Keratinocyte (primary cell): ENCODE data around the gene ZFP62. TPM values are rescaled to one million over a fixed set of nuclear protein-coding genes. Genes with fewer than 3 reads are reported as not detected.

Experiments
- DNase-seq: peaks from one replicate; pipeline ENCODE4 v3.0.0-alpha.2; 2011; ENCODE audit warnings: low read depth, missing footprints, low spot score
- FAIRE-seq: peaks from 2 replicates; lab custom pipeline; 2011; peaks lifted over from hg19 to GRCh38; lab: Jason Lieb, UNC
- H2AFZ ChIP-seq: 2 replicates; pipeline ENCODE4 v1.6.0; 2012; ENCODE audit warnings: low read length, control low read depth, inconsistent platforms; ENCODE audit not compliant: control insufficient read depth
- H3K27ac ChIP-seq: 2 replicates; pipeline ENCODE4 v1.5.1; 2011; ENCODE audit warnings: low read length; ENCODE audit not compliant: control insufficient read depth, insufficient read depth
- H3K27me3 ChIP-seq: 3 replicates; pipeline ENCODE4 v1.6.0; 2011; ENCODE audit warnings: low read length; ENCODE audit not compliant: control insufficient read depth, insufficient read depth; ENCODE audit errors: extremely low read depth
- H3K36me3 ChIP-seq, 2 experiments: 2 replicates in 1 of 2; 3 replicates in 1 of 2; pipeline ENCODE4 v1.5.1; 2011; ENCODE audit warnings: low read length in 2 of 2, mild to moderate bottlenecking in 1 of 2; ENCODE audit not compliant: control insufficient read depth in 2 of 2, insufficient read depth in 2 of 2; ENCODE audit errors: extremely low read depth in 1 of 2
- H3K4me1 ChIP-seq: 3 replicates; pipeline ENCODE4 v1.5.1; 2011; ENCODE audit warnings: low read length; ENCODE audit not compliant: control insufficient read depth, insufficient read depth; ENCODE audit errors: extremely low read depth
- H3K4me2 ChIP-seq: 3 replicates; pipeline ENCODE4 v1.6.0; 2011; ENCODE audit warnings: low read depth, low read length; ENCODE audit not compliant: control insufficient read depth, insufficient read depth; ENCODE audit errors: extremely low read depth
- H3K4me3 ChIP-seq, 3 experiments: fragments of 200-600 bp in 1 of 3; sonication (generic) in 1 of 3; 2 replicates in 2 of 3; 3 replicates in 1 of 3; pipeline ENCODE4 v1.5.1; 2011 to 2016; ENCODE audit warnings: low read length in 3 of 3, mild to moderate bottlenecking in 3 of 3, control low read depth in 2 of 3, inconsistent platforms in 1 of 3, low read depth in 1 of 3, mixed read lengths in 1 of 3, mixed run types in 1 of 3, moderate library complexity in 1 of 3; ENCODE audit not compliant: control insufficient read depth in 2 of 3, insufficient read depth in 2 of 3; ENCODE audit errors: extremely low read depth in 1 of 3
- H3K79me2 ChIP-seq: 2 replicates; pipeline ENCODE4 v1.6.0; 2012; ENCODE audit warnings: low read length; ENCODE audit not compliant: control insufficient read depth, insufficient read depth
- H3K9ac ChIP-seq: 3 replicates; pipeline ENCODE4 v1.6.0; 2011; ENCODE audit warnings: low read length; ENCODE audit not compliant: control insufficient read depth, insufficient read depth; ENCODE audit errors: extremely low read depth
- H3K9me1 ChIP-seq: 3 replicates; pipeline ENCODE4 v1.6.0; 2011; ENCODE audit warnings: low read length; ENCODE audit not compliant: control insufficient read depth, insufficient read depth; ENCODE audit errors: extremely low read depth
- H3K9me3 ChIP-seq: 2 replicates; pipeline ENCODE4 v1.5.1; 2012; ENCODE audit warnings: low read depth, low read length; ENCODE audit not compliant: control insufficient read depth
- H4K20me1 ChIP-seq: 3 replicates; pipeline ENCODE4 v1.6.0; 2011; ENCODE audit warnings: low read length; ENCODE audit not compliant: control insufficient read depth, insufficient read depth; ENCODE audit errors: extremely low read depth
- EZH2 ChIP-seq: IDR thresholded peaks from one replicate; pipeline ENCODE4 v1.6.1; 2012; ENCODE audit warnings: inconsistent platforms, mild to moderate bottlenecking, low read length, moderate library complexity
- dilution Hi-C: fragments of 300-500 bp; cut with MboI; formaldehyde crosslinking; loops from one replicate; pipeline ENCODE4 v1.7.0; 2020; ENCODE audit warnings: low sequenced_read_pairs; ENCODE audit not compliant: extremely low pct_ligation_motif_present
- polyA plus RNA-seq, 5 experiments: library from polyadenylated mRNA; depleted of rRNA in 3 of 5; stranded (reverse) in 3 of 5; stranded (forward) in 1 of 5; unstranded in 1 of 5; fragments of >200 nt; gene quantifications; 1 replicate in 1 of 5; 2 replicates in 3 of 5; 3 replicates in 1 of 5; pipeline versions ENCODE4 v1.2.1 to v1.2.3, GENCODE V29; 2011 to 2012; ENCODE audit warnings: missing spikeins in 2 of 5, low read depth in 1 of 5, low replicate concordance in 1 of 5
- TF ChIP-seq, protein P1 (sequence below), 3 experiments: IDR thresholded peaks in 1 of 3; conservative IDR thresholded peaks in 1 of 3; optimal IDR thresholded peaks in 1 of 3; 2 replicates in 2 of 3; 3 replicates in 1 of 3; pipeline versions ENCODE3 to v1.5.1; 2011; ENCODE audit warnings: low read length in 3 of 3, mild to moderate bottlenecking in 3 of 3, moderate library complexity in 2 of 3, control low read depth in 1 of 3, inconsistent platforms in 1 of 3; ENCODE audit not compliant: insufficient read depth in 2 of 3; ENCODE audit errors: extremely low read depth in 1 of 3

ZFP62 gene
- polyA plus RNA-seq, 1 donor (not counting 4 experiments of a cell fraction or from before 2014, with no cell fraction given) = 21.5 TPM

- no peak overlapping the region for H2AFZ ChIP-seq
- H3K27me3 ChIP-seq = no peaks in the 10 kb centered on the region
- peaks cover 3% of the 10 kb centered on the region for H3K9me1 ChIP-seq
- H4K20me1 ChIP-seq = no peaks in the 10 kb centered on the region
- H3K9me3 ChIP-seq = no peaks in the 10 kb centered on the region
- FAIRE-seq = no peak
- dilution Hi-C loops = no loop called here
- no peaks in the 10 kb centered on the region for H3K79me2 ChIP-seq
- H3K4me1 ChIP-seq = peaks cover 25% of the 10 kb centered on the region
- H3K4me3 ChIP-seq = no peak overlapping the region
- no peak overlapping the region for H3K9ac ChIP-seq
- H3K4me2 ChIP-seq = no peak overlapping the region
- no peak for DNase-seq
- no peaks in the 10 kb centered on the region for H3K36me3 ChIP-seq
- H3K27ac ChIP-seq = no peak overlapping the region
- no peak for TF ChIP-seq EZH2
- TF ChIP-seq, protein P1, sequence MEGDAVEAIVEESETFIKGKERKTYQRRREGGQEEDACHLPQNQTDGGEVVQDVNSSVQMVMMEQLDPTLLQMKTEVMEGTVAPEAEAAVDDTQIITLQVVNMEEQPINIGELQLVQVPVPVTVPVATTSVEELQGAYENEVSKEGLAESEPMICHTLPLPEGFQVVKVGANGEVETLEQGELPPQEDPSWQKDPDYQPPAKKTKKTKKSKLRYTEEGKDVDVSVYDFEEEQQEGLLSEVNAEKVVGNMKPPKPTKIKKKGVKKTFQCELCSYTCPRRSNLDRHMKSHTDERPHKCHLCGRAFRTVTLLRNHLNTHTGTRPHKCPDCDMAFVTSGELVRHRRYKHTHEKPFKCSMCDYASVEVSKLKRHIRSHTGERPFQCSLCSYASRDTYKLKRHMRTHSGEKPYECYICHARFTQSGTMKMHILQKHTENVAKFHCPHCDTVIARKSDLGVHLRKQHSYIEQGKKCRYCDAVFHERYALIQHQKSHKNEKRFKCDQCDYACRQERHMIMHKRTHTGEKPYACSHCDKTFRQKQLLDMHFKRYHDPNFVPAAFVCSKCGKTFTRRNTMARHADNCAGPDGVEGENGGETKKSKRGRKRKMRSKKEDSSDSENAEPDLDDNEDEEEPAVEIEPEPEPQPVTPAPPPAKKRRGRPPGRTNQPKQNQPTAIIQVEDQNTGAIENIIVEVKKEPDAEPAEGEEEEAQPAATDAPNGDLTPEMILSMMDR (optimal IDR thresholded peaks at IDR 0.05 in 1 of 3, IDR thresholded peaks at IDR 0.05 in 1 of 3, conservative IDR thresholded peaks at IDR 0.05 in 1 of 3; ENCODE audit: extremely low read depth in 1 of 3, insufficient read depth in 2 of 3, low read length in 3 of 3) = no peak
Measured at GRCh38 chr5:180823346-180823745, 37.7 kb downstream of the ZFP62 start.

GRCh38 chr5:180821538-180821937, 39.5 kb downstream of the ZFP62 start:
- Histone ChIP-seq H4K20me1 (no peaks in the 10 kb centered on the region), H3K4me1 (peaks cover 21% of the 10 kb centered on the region), H3K27ac (no peak overlapping the region), H3K9me1 (peaks cover 3% of the 10 kb centered on the region), H3K36me3 (no peaks in the 10 kb centered on the region), H3K27me3 (no peaks in the 10 kb centered on the region), H3K4me2 (no peak overlapping the region), H2AFZ (no peak overlapping the region), H3K4me3 (no peak overlapping the region), H3K9me3 (no peaks in the 10 kb centered on the region), H3K79me2 (no peaks in the 10 kb centered on the region), H3K9ac (no peak overlapping the region)
- no peak for FAIRE-seq
- TF ChIP-seq, protein P1 (optimal IDR thresholded peaks at IDR 0.05 in 1 of 3, IDR thresholded peaks at IDR 0.05 in 1 of 3, conservative IDR thresholded peaks at IDR 0.05 in 1 of 3; ENCODE audit: extremely low read depth in 1 of 3, insufficient read depth in 2 of 3, low read length in 3 of 3) = no peak
- TF ChIP-seq EZH2 = no peak
- DNase-seq = no peak
- dilution Hi-C loops = no loop called here
